GM13976 (cell line): ENCODE results near the gene CRB2.

ENCODE experiments used
- DNase-seq: peaks from one replicate; pipeline ENCODE4 v3.0.0; 2012; ENCODE audit warnings: low spot score
- in situ Hi-C: fragments of 300-500 bp; cut with MboI; formaldehyde crosslinking; loops from one replicate; pipeline ENCODE4 v1.12.0; 2022; ENCODE audit warnings: low sequenced_read_pairs, mixed read lengths, inconsistent platforms; ENCODE audit not compliant: unreplicated experiment
- TF ChIP-seq, protein P1 (sequence below): IDR thresholded peaks from 2 replicates; pipeline ENCODE4 v1.5.1; 2012; ENCODE audit warnings: borderline replicate concordance, mild to moderate bottlenecking; ENCODE audit not compliant: insufficient read depth; ENCODE audit errors: extremely low read depth, missing control alignments, control extremely low read depth

Gene CRB2

GRCh38 chr9:123371805-123372590, 16.0 kb downstream of the CRB2 start:
- in situ Hi-C loops: loop anchor here (25.0 kb wide), 1 partner anchor 910 kb away; no protein-coding TSS in a partner anchor
- TF ChIP-seq, protein P1, sequence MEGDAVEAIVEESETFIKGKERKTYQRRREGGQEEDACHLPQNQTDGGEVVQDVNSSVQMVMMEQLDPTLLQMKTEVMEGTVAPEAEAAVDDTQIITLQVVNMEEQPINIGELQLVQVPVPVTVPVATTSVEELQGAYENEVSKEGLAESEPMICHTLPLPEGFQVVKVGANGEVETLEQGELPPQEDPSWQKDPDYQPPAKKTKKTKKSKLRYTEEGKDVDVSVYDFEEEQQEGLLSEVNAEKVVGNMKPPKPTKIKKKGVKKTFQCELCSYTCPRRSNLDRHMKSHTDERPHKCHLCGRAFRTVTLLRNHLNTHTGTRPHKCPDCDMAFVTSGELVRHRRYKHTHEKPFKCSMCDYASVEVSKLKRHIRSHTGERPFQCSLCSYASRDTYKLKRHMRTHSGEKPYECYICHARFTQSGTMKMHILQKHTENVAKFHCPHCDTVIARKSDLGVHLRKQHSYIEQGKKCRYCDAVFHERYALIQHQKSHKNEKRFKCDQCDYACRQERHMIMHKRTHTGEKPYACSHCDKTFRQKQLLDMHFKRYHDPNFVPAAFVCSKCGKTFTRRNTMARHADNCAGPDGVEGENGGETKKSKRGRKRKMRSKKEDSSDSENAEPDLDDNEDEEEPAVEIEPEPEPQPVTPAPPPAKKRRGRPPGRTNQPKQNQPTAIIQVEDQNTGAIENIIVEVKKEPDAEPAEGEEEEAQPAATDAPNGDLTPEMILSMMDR: no peak
- DNase-seq: no peak

DNA sequence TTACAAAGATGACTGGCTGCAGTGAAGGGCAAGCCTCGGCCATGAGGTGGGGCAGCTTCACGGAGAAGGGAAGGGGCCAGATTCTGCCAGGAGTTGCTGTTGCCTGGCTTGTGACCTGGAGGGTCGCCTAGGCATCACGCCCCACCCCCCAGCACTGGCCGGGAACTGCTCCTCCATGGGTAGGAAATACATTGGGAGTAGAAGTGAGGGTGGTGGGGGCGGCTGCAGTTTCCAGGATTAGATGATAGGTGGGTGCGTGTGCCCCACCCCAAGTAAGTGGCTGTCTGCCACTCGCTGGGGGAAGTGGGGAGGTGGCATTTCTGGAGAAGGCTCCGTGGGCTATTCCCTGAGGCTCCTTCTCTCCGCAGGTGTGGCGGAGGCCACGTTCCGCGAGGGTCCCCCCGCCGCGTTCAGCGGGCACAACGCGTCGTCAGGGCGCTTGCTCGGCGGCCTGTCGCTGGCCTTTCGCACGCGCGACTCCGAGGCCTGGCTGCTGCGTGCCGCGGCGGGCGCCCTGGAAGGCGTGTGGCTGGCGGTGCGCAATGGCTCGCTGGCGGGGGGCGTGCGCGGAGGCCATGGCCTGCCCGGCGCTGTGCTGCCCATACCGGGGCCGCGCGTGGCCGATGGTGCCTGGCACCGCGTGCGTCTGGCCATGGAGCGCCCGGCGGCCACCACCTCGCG, 16.9 kb downstream of the CRB2 start:
- in situ Hi-C loops: loop anchor here (25.0 kb wide), 1 partner anchor 911 kb away; no protein-coding TSS in a partner anchor
- TF ChIP-seq, protein P1: no peak
- DNase-seq: no peak

- in situ Hi-C loops: loop anchor here (25.0 kb wide), 1 partner anchor 911 kb away; no protein-coding TSS in a partner anchor
- TF ChIP-seq, protein P1: no peak
- DNase-seq: no peak
Observed at GRCh38 chr9:123373447-123373923, 17.5 kb downstream of the CRB2 start.

- TF ChIP-seq, protein P1: no peak
- DNase-seq: no peak
- in situ Hi-C loops: loop anchor here (25.0 kb wide), 1 partner anchor 912 kb away; no protein-coding TSS in a partner anchor
Observed at GRCh38 chr9:123373946-123374345, 17.9 kb downstream of the CRB2 start.

GRCh38 chr9:123375469-123376132, 19.6 kb downstream of the CRB2 start:
- DNase-seq: no peak
- TF ChIP-seq, protein P1: no peak
- in situ Hi-C loops: no loop called here

- no peak for DNase-seq
- TF ChIP-seq, protein P1: no peak
- in situ Hi-C loops: no loop called here
Observed at GRCh38 chr9:123376218-123377071, 20.4 kb downstream of the CRB2 start.
